Inflammatory macrophage (primary cell): ENCODE measurements around the gene EIF5A.

Experiments
- DNase-seq, 2 donors: peaks; one replicate each; pipeline ENCODE4 v3.0.0-alpha.2; 2020 to 2022

EIF5A gene

GRCh38 chr17:7285679-7286078, 21.7 kb upstream of the EIF5A start:
- DNase-seq, result no peak

- DNase-seq, result no peak
These were observed 18.0 kb upstream of the EIF5A start for GRCh38 chr17:7289256-7290032.

GRCh38 chr17:7290166-7290565, 17.3 kb upstream of the EIF5A start:
- no peak for DNase-seq

GRCh38 chr17:7290685-7291084, 16.7 kb upstream of the EIF5A start:
- no peak for DNase-seq

- no peak for DNase-seq
These were observed 15.2 kb upstream of the EIF5A start for GRCh38 chr17:7292194-7292593.

- no peak for DNase-seq
These were observed 14.7 kb upstream of the EIF5A start for GRCh38 chr17:7292729-7293128.

GRCh38 chr17:7293159-7293558, 14.3 kb upstream of the EIF5A start:
- DNase-seq, result no peak

GRCh38 chr17:7293816-7294613, 13.4 kb upstream of the EIF5A start:
- DNase-seq, result no peak

GRCh38 chr17:7294614-7295153, 12.7 kb upstream of the EIF5A start, which contains the start of gene YBX2:
Gene YBX2, minus strand, starts transcription at chr17:7294639. Its CDS starts 139 bp downstream, at chr17:7294500.
- DNase-seq, result peak in 1 of 2 donors; percentile 36

- no peak for DNase-seq
These were observed 11.9 kb upstream of the EIF5A start for GRCh38 chr17:7295230-7296180.

- peak; percentile 81 to 83 for DNase-seq
These were observed 11.1 kb upstream of the EIF5A start for GRCh38 chr17:7296189-7296861.

- DNase-seq, result no peak
These were observed 3.2 kb upstream of the EIF5A start for GRCh38 chr17:7304179-7304578.

- DNase-seq, result peak; percentile 48 to 71
These were observed 527 bp downstream of the EIF5A start for GRCh38 chr17:7307686-7308624.

GRCh38 chr17:7308625-7309433, 1.4 kb downstream of the EIF5A start:
- DNase-seq, result peak; percentile 62 to 71

- DNase-seq, result no peak
These were observed 2.2 kb downstream of the EIF5A start for GRCh38 chr17:7309628-7310027.

GRCh38 chr17:7311110-7311705, 3.8 kb downstream of the EIF5A start:
- no peak for DNase-seq

GRCh38 chr17:7312432-7313087, 5.1 kb downstream of the EIF5A start:
- no peak for DNase-seq

- DNase-seq, result no peak
These were observed 5.9 kb downstream of the EIF5A start for GRCh38 chr17:7313088-7313889.
